Body of pancreas (tissue), 4 donors: ENCODE measurements around the gene TMTC2. TPM values are rescaled to one million over a fixed set of nuclear protein-coding genes. Genes with fewer than 3 reads are reported as not detected.

ENCODE experiments used
- ATAC-seq: fragments of 150-250 bp; one replicate; pipeline ENCODE4 v1.9.1; 2016
- DNase-seq, 4 donors: peaks; one replicate each; pipeline ENCODE4 v3.0.0-alpha.2; 2019
- H3K27ac ChIP-seq, 4 donors: fragments of 200-600 bp; sonication (generic); 1 replicate in 3 of 4; 2 replicates in 1 of 4; pipeline versions ENCODE4 v1.5.1 to v1.6.1; 2016 to 2019; ENCODE audit warnings: mild to moderate bottlenecking in 1 of 4, mixed read lengths in 1 of 4, moderate library complexity in 1 of 4
- H3K27me3 ChIP-seq, 2 donors: fragments of 200-600 bp; sonication (generic); one replicate each; pipeline ENCODE4 v1.6.0; 2016; ENCODE audit warnings: mild to moderate bottlenecking in 1 of 2
- H3K36me3 ChIP-seq, 2 donors: fragments of 200-600 bp; sonication (generic); replicated peaks in 1 of 2; 2 replicates each; pipeline ENCODE4 v1.5.1; 2016; ENCODE audit warnings: low read depth in 2 of 2; ENCODE audit not compliant: insufficient read depth in 1 of 2
- H3K4me1 ChIP-seq: fragments of 200-600 bp; sonication (generic); one replicate; pipeline ENCODE4 v1.6.0; 2016
- H3K4me3 ChIP-seq, 2 donors: fragments of 200-600 bp; sonication (generic); 1 replicate in 1 of 2; 2 replicates in 1 of 2; pipeline ENCODE4 v1.5.1; 2016 to 2019
- H3K9me3 ChIP-seq, 3 donors: fragments of 200-600 bp; sonication (generic); 1 replicate in 2 of 3; 2 replicates in 1 of 3; pipeline ENCODE4 v1.5.1; 2016
- CTCF ChIP-seq, 7 experiments: fragments of 450-650 bp in 4 of 7; fragments of 200-600 bp in 3 of 7; sonication (generic) in 3 of 7; IDR thresholded peaks; one replicate each; pipeline ENCODE4 v1.5.1; 2016 to 2019; ENCODE audit warnings: antibody characterized with exemption in 7 of 7
- POLR2A ChIP-seq, 3 donors: fragments of 450-650 bp; IDR thresholded peaks; one replicate each; pipeline ENCODE4 v1.6.1; 2016; ENCODE audit warnings: antibody characterized with exemption in 3 of 3, mild to moderate bottlenecking in 2 of 3
- WGBS, 2 donors: methylation state at CpG; one replicate each; pipeline ENCODE4 v1.1.5; 2017; 5-methylcytosine and 5-hydroxymethylcytosine counted together
- intact Hi-C: fragments of 100-400 bp; cut with DNase I; formaldehyde crosslinking; loops from one replicate; pipeline ENCODE4 v1.15.1; 2023
- total RNA-seq, 2 donors: library from RNA; depleted of rRNA; stranded (reverse); fragments of >200 nt; gene quantifications; one replicate each; pipeline ENCODE4 v1.1.0, GENCODE V29; 2016

Gene TMTC2
- total RNA-seq, 2 donors from 2014 or later = 10.4 to 20.1 TPM

- no peaks in the 10 kb centered on the region for H3K36me3 ChIP-seq
Measured at GRCh38 chr12:82886671-82887340, 200.1 kb downstream of the TMTC2 start.

GRCh38 chr12:82893896-82894295 is 207.2 kb downstream of the TMTC2 start:
- H3K9me3 ChIP-seq = no peaks in the 10 kb centered on the region
- H3K4me1 ChIP-seq = peaks cover 10% of the 10 kb centered on the region
- TF ChIP-seq POLR2A (IDR thresholded peaks at IDR 0.05) (no peak), CTCF (IDR thresholded peaks at IDR 0.05) (no peak)
- ATAC-seq (no peak), DNase-seq (no peak)
- no peaks in the 10 kb centered on the region for H3K36me3 ChIP-seq
- no peaks in the 10 kb centered on the region for H3K27me3 ChIP-seq
- intact Hi-C loops = no loop called here
- WGBS, 2 donors = 67 to 74% methylated on average over 5 of the region's 5 CpGs
- no peak overlapping the region for H3K4me3 ChIP-seq
- no peak overlapping the region for H3K27ac ChIP-seq

More at GRCh38 chr12:82886671-82887340, 200.1 kb downstream of the TMTC2 start:
- Histone ChIP-seq H3K27ac (no peak overlapping the region), H3K9me3 (no peaks in the 10 kb centered on the region), H3K27me3 (no peaks in the 10 kb centered on the region), H3K4me1 (no peaks in the 10 kb centered on the region), H3K4me3 (no peak overlapping the region)
- no peak for DNase-seq
- TF ChIP-seq POLR2A (IDR thresholded peaks at IDR 0.05) = no peak
- no peak for TF ChIP-seq CTCF (IDR thresholded peaks at IDR 0.05)
- ATAC-seq = no peak
- intact Hi-C loops = no loop called here
- 87 to 89% methylated on average over 2 of the region's 2 CpGs for WGBS, 2 donors

- no peak overlapping the region for H3K4me3 ChIP-seq
- peaks cover 10% of the 10 kb centered on the region for H3K4me1 ChIP-seq
- H3K27me3 ChIP-seq = no peaks in the 10 kb centered on the region
- WGBS, 2 donors = 62 to 72% methylated on average over 7 of the region's 7 CpGs
- TF ChIP-seq POLR2A (IDR thresholded peaks at IDR 0.05) = no peak
- no peak for TF ChIP-seq CTCF (IDR thresholded peaks at IDR 0.05)
- H3K9me3 ChIP-seq = no peaks in the 10 kb centered on the region
- DNase-seq (no peak), ATAC-seq (no peak)
- intact Hi-C loops = no loop called here
- H3K27ac ChIP-seq = no peak overlapping the region
- no peaks in the 10 kb centered on the region for H3K36me3 ChIP-seq
Measured at GRCh38 chr12:82896277-82896676, 209.6 kb downstream of the TMTC2 start.

GRCh38 chr12:82896979-82897378 is 210.3 kb downstream of the TMTC2 start:
- no peaks in the 10 kb centered on the region for H3K27me3 ChIP-seq
- no peak overlapping the region for H3K27ac ChIP-seq
- H3K4me3 ChIP-seq = no peak overlapping the region
- peaks cover 10% of the 10 kb centered on the region for H3K4me1 ChIP-seq
- peak; percentile 97 for ATAC-seq
- H3K36me3 ChIP-seq = no peaks in the 10 kb centered on the region
- intact Hi-C loops = no loop called here
- TF ChIP-seq POLR2A (IDR thresholded peaks at IDR 0.05) (no peak), CTCF (IDR thresholded peaks at IDR 0.05) (peak in 1 of 7 experiments; percentile 16)
- peak; percentile 59 to 70 (median 65) for DNase-seq
- H3K9me3 ChIP-seq = no peaks in the 10 kb centered on the region
- 34 to 42% methylated on average over 3 of the region's 3 CpGs for WGBS, 2 donors

GRCh38 chr12:82898441-82898840 is 211.7 kb downstream of the TMTC2 start:
- Histone ChIP-seq H3K27ac (no peak overlapping the region), H3K4me3 (no peak overlapping the region), H3K27me3 (no peaks in the 10 kb centered on the region), H3K9me3 (no peaks in the 10 kb centered on the region), H3K36me3 (no peaks in the 10 kb centered on the region), H3K4me1 (peaks cover 10% of the 10 kb centered on the region)
- intact Hi-C loops = no loop called here
- ATAC-seq (no peak), DNase-seq (no peak)
- TF ChIP-seq CTCF (IDR thresholded peaks at IDR 0.05) = no peak
- no peak for TF ChIP-seq POLR2A (IDR thresholded peaks at IDR 0.05)
- WGBS, 2 donors = 15 to 67% methylated on average over 2 of the region's 2 CpGs
